OCI-LY7 (cell line): ENCODE data around the gene GOLT1A. TPM values are rescaled to one million over a fixed set of nuclear protein-coding genes. Genes with fewer than 3 reads are reported as not detected.

ENCODE experiments used
- BruUV-seq: library from RNA; stranded (reverse); fragments of 400-500 nt; replicated peaks from 2 replicates; lab custom pipeline; 2021; lab: Mats Ljungman, UMichigan
- CTCF ChIA-PET: fragments of 300-600 bp; sonication (Branson Sonifier 250); formaldehyde crosslinking; loops from one replicate; lab custom pipeline; 2022; ENCODE audit warnings: antibody characterized with exemption; ENCODE audit not compliant: unreplicated experiment; lab: Charles Lee
- POLR2A ChIA-PET: fragments of 300-600 bp; sonication (Branson Sonifier 250); formaldehyde crosslinking; loops from one replicate; lab custom pipeline; 2022; ENCODE audit warnings: antibody characterized with exemption; lab: Charles Lee
- DNase-seq: peaks from one replicate; pipeline ENCODE4 v3.0.0-alpha.2; 2015; ENCODE audit warnings: low spot score
- H2AFZ ChIP-seq: fragments of 200-600 bp; sonication (generic), shearing (Covaris generic); 2 replicates; pipeline ENCODE4 v1.6.1; 2014; ENCODE audit warnings: mild to moderate bottlenecking, antibody characterized with exemption, low read length, moderate library complexity
- H3K27ac ChIP-seq: fragments of 200-600 bp; sonication (generic); 2 replicates; pipeline ENCODE4 v1.5.1; 2014; ENCODE audit warnings: mixed run types, low read depth, mild to moderate bottlenecking, moderate library complexity, low read length, inconsistent platforms; ENCODE audit not compliant: poor library complexity, severe bottlenecking
- H3K36me3 ChIP-seq: fragments of 200-600 bp; sonication (generic); 2 replicates; pipeline ENCODE4 v1.6.1; 2014; ENCODE audit warnings: mild to moderate bottlenecking, antibody characterized with exemption, low read length, moderate library complexity, mixed read lengths; ENCODE audit not compliant: insufficient read depth
- H3K4me1 ChIP-seq: fragments of 200-600 bp; sonication (generic); 2 replicates; pipeline ENCODE4 v1.5.1; 2014; ENCODE audit warnings: mild to moderate bottlenecking, low read length; ENCODE audit not compliant: insufficient read depth, poor library complexity, severe bottlenecking
- H3K4me2 ChIP-seq: fragments of 200-600 bp; sonication (generic); 2 replicates; pipeline ENCODE4 v1.6.1; 2014; ENCODE audit warnings: mild to moderate bottlenecking, low read length
- H3K4me3 ChIP-seq: fragments of 200-600 bp; sonication (generic); 2 replicates; pipeline ENCODE4 v1.5.1; 2014; ENCODE audit warnings: mild to moderate bottlenecking, low read depth, low read length; ENCODE audit not compliant: poor library complexity, severe bottlenecking
- H3K79me2 ChIP-seq: fragments of 200-600 bp; sonication (generic); 2 replicates; pipeline ENCODE4 v1.6.1; 2016; ENCODE audit warnings: low read depth, mild to moderate bottlenecking, low read length, moderate library complexity, mixed read lengths; ENCODE audit not compliant: insufficient read depth
- H3K9me2 ChIP-seq: fragments of 200-600 bp; sonication (generic); 2 replicates; pipeline ENCODE4 v1.6.1; 2016; ENCODE audit warnings: mild to moderate bottlenecking, low read length, mixed read lengths; ENCODE audit not compliant: insufficient read depth
- H3K9me3 ChIP-seq: fragments of 200-600 bp; sonication (generic); 2 replicates; pipeline ENCODE4 v1.6.1; 2014; ENCODE audit warnings: mild to moderate bottlenecking, mixed run types, low read length, mixed read lengths
- H4K20me1 ChIP-seq: fragments of 200-600 bp; sonication (generic); 2 replicates; pipeline ENCODE4 v1.6.1; 2014; ENCODE audit warnings: mild to moderate bottlenecking, antibody characterized with exemption, low read length, moderate library complexity, mixed read lengths; ENCODE audit not compliant: insufficient read depth
- CTCF ChIP-seq: fragments of 200-600 bp; sonication (generic); conservative IDR thresholded peaks from 2 replicates; pipeline ENCODE4 v1.5.1; 2014; ENCODE audit warnings: mild to moderate bottlenecking, antibody characterized with exemption, low read length, moderate library complexity, mixed read lengths
- EZH2phosphoT487 ChIP-seq: fragments of 200-600 bp; sonication (generic); IDR thresholded peaks from 2 replicates; pipeline ENCODE4 v1.6.1; 2018; ENCODE audit warnings: low read depth, borderline replicate concordance, mild to moderate bottlenecking, mixed run types, antibody characterized with exemption, low read length, moderate library complexity, mixed read lengths
- intact Hi-C: fragments of 100-400 bp; cut with micrococcal nuclease; formaldehyde crosslinking; loops from one replicate; pipeline ENCODE4 v1.10.0; 2022; ENCODE audit not compliant: unreplicated experiment
- total RNA-seq, 2 experiments: library from RNA; depleted of rRNA in 1 of 2; stranded (reverse); fragments of >200 nt in 1 of 2; shearing (Covaris generic) in 1 of 2; gene quantifications; 2 replicates each; pipeline ENCODE4 v1.2.3, GENCODE V29; 2014 to 2022

Gene GOLT1A
- total RNA-seq, 2 experiments from 2014 or later = not detected

- POLR2A ChIA-PET = no interaction called here
Observed at GRCh38 chr1:204211046-204211445, 2.7 kb downstream of the GOLT1A start.

DNA sequence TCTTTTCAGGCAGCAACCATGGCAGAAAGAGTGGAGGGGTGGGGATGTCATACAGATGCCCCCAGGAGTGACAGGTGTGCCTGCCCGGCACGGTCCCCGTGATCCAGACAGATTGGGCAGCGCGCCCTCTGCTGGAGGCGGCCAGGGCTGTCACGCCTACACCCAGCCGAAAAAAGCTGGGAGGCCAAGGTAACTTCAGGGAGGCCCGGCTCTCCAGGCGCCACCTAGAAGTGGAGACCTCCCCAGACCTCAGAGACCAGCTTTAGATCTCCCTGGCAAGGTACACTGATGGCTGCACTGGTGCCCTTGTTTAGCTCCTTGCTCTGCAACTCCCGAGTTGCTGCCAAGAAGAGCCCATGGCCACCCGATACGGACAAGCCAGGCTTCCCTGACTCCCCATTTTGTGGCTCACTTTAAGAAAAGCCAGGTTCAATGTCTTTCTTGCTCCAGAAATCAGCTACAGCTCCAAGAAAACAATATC lies 6.6 kb downstream of the GOLT1A start:
- peak; percentile 57 for DNase-seq

More at GRCh38 chr1:204211046-204211445, 2.7 kb downstream of the GOLT1A start:
- H3K4me2 ChIP-seq = no peak overlapping the region
- no peaks in the 10 kb centered on the region for H3K9me3 ChIP-seq
- H4K20me1 ChIP-seq = no peaks in the 10 kb centered on the region
- TF ChIP-seq CTCF = no peak
- TF ChIP-seq EZH2phosphoT487 = no peak
- no TSS peak for BruUV-seq
- no peaks in the 10 kb centered on the region for H3K9me2 ChIP-seq
- no peak for DNase-seq
- H3K27ac ChIP-seq = no peak overlapping the region
- no peaks in the 10 kb centered on the region for H3K79me2 ChIP-seq
- H3K4me1 ChIP-seq = no peaks in the 10 kb centered on the region
- no peaks in the 10 kb centered on the region for H3K36me3 ChIP-seq
- CTCF ChIA-PET = no interaction called here
- H3K4me3 ChIP-seq = no peak overlapping the region
- no peak overlapping the region for H2AFZ ChIP-seq
- intact Hi-C loops = no loop called here

More for the DNA sequence above, 6.6 kb downstream of the GOLT1A start:
- CTCF ChIA-PET = interaction anchor here (0.5 to 0.6 kb wide), 3 partner anchors 467 to 1229 kb away, joined by 3 to 7 read pairs (median 3); no protein-coding TSS in a partner anchor
- Histone ChIP-seq H3K4me2 (no peak overlapping the region), H4K20me1 (no peaks in the 10 kb centered on the region), H3K79me2 (no peaks in the 10 kb centered on the region), H3K4me1 (no peaks in the 10 kb centered on the region), H3K9me2 (no peaks in the 10 kb centered on the region), H3K4me3 (no peak overlapping the region), H2AFZ (no peak overlapping the region), H3K36me3 (no peaks in the 10 kb centered on the region), H3K9me3 (no peaks in the 10 kb centered on the region), H3K27ac (no peak overlapping the region)
- no peak for TF ChIP-seq EZH2phosphoT487
- TF ChIP-seq CTCF = peak; percentile 89
- BruUV-seq = no TSS peak
- intact Hi-C loops = loop anchor here (1.0 to 5.0 kb wide), 3 partner anchors 45 to 346 kb away; partner anchors contain the start of gene SNRPE
- POLR2A ChIA-PET = no interaction called here
